C4-2B (cell line): Measurements from ENCODE around the gene PTGDS.

Experiments used
- CTCF ChIP-seq: fragments of 450-650 bp; conservative IDR thresholded peaks from 2 replicates; pipeline ENCODE4 v1.5.1; 2017; ENCODE audit warnings: mild to moderate bottlenecking
- ZFX ChIP-seq: fragments of 450-650 bp; IDR thresholded peaks from 2 replicates; pipeline ENCODE4 v1.6.1; 2017

- TF ChIP-seq CTCF (peak; percentile 49), ZFX (no peak)
These were observed 29.3 kb upstream of the PTGDS start for GRCh38 chr9:136947955-136948510.
